H4 (cell line): ENCODE results near the gene NR5A1. TPM values are rescaled to one million over a fixed set of nuclear protein-coding genes. Genes with fewer than 3 reads are reported as not detected.

ENCODE experiments used
- DNase-seq: peaks from one replicate; pipeline ENCODE4 v3.0.0-alpha.2; 2015; ENCODE audit warnings: low spot score
- total RNA-seq: library from RNA; depleted of rRNA; stranded (reverse); fragments of >200 nt; shearing (Covaris generic); gene quantifications from 2 replicates; pipeline ENCODE4 v1.2.3, GENCODE V29; 2014

The NR5A1 gene
- total RNA-seq, 1 experiment from 2014 or later: not detected

GRCh38 chr9:124514125-124514524 lies 6.9 kb upstream of the NR5A1 start:
- no peak for DNase-seq

GRCh38 chr9:124513376-124513994 lies 6.3 kb upstream of the NR5A1 start:
- DNase-seq: no peak

- DNase-seq: no peak
These were observed 5.6 kb upstream of the NR5A1 start for GRCh38 chr9:124512806-124513204.

- DNase-seq: no peak
These were observed 4.9 kb upstream of the NR5A1 start for GRCh38 chr9:124511891-124512805.

- DNase-seq: no peak
These were observed 4.2 kb upstream of the NR5A1 start for GRCh38 chr9:124511426-124511840.

GRCh38 chr9:124510650-124511425 lies 3.6 kb upstream of the NR5A1 start:
- DNase-seq: no peak

GRCh38 chr9:124507880-124508423 lies 753 bp upstream of the NR5A1 start:
- no peak for DNase-seq

GRCh38 chr9:124506433-124506832 lies 766 bp downstream of the NR5A1 start:
- no peak for DNase-seq

GRCh38 chr9:124505901-124506346 lies 1.3 kb downstream of the NR5A1 start:
- DNase-seq: no peak

- no peak for DNase-seq
These were observed 1.9 kb downstream of the NR5A1 start for GRCh38 chr9:124505006-124505900.

- DNase-seq: no peak
These were observed 2.6 kb downstream of the NR5A1 start for GRCh38 chr9:124504530-124505005.

- DNase-seq: no peak
These were observed 3.3 kb downstream of the NR5A1 start for GRCh38 chr9:124503713-124504529.

- no peak for DNase-seq
These were observed 4.2 kb downstream of the NR5A1 start for GRCh38 chr9:124502711-124503702.

GRCh38 chr9:124501771-124502320 lies 5.4 kb downstream of the NR5A1 start:
- DNase-seq: no peak

GRCh38 chr9:124500796-124501611 lies 6.2 kb downstream of the NR5A1 start:
- no peak for DNase-seq

GRCh38 chr9:124500028-124500795 lies 7.0 kb downstream of the NR5A1 start:
- DNase-seq: no peak

- no peak for DNase-seq
These were observed 8.0 kb downstream of the NR5A1 start for GRCh38 chr9:124499216-124499615.
